GM19397 (cell line): Measurements from ENCODE around the gene EFL1.
A peak's percentile ranks its signal among the peaks of the same experiment; 100 is the strongest.
"Not testable (repeated sequence)": the region's sequence is repeated elsewhere in the genome, so short reads cannot be mapped to it uniquely, and the experiment has no call there.

Experiments used
- ATAC-seq: cut with Tn5 transposase; IDR thresholded peaks from one replicate; pipeline ENCODE4 v1.9.1; 2021; ENCODE audit warnings: mild to moderate bottlenecking, moderate library complexity; ENCODE audit not compliant: unreplicated experiment

The EFL1 gene

GRCh38 chr15:82262422-82263026 lies at the start of gene EFL1, which contains the start of gene SAXO2:
Gene EFL1 (minus strand): TSS chr15:82262734. CDS start chr15:82261778, 956 bp downstream.
Gene SAXO2 (plus strand): TSS chr15:82262818. CDS start chr15:82262880, 62 bp downstream.
- ATAC-seq = peak; percentile 97

DNA sequence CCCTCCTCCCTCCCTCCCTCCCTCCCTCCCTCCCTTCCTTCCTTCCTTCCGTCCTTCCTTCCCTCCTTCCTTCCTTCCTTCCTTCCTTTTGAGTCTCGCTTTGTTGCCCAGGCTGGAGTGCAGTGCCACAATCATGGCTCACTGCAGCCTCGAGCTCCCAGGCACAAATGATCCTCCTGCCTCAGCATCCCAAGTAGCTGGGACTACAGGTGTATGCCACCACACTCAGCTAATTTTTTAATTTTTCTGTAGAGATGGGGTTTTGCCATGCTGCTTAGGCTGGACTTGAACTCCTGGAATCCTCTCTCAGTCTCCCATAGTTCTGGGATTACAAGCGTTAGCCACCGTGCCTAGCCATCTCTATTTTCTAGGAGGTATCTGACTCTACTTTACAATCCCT lies 48.8 kb upstream of the EFL1 start:
- not testable (repeated sequence) for ATAC-seq

DNA sequence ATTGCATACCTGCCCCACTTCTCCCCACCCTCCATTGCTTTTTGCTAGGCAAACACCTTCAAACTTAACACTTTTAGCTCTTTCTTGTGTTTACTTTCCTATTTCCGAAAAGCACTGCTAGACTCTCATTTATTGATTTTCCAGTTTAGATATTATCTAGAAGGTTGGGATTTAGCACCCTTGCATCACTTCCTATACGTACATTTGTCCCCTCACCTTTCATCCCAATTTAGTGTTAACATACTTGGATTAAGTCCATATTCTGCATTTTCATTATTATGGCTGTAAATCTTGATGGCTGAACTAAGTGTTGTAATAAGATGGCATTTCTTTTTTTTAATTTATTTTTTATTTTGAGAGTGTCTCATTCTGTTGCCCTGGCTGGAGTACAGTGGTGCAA lies 47.3 kb upstream of the EFL1 start:
- no peak for ATAC-seq

DNA sequence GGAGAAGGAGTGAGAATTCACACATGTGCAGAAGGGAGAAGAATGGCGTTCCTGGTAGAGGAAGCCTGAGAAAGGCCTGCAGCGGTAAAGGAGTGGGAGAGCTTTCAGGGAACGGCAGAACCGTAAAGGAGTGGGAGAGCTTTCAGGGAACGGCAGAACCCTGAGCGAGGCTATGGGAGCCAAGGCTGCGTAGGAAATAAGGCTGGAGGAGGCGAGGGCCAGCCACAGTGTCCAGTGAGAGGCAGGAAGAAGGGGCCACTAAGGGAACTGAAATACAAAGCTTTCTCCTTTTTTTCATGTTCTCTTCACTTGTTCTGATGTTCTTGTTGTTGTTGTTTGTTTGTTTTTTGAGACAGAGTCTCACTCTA lies 45.2 kb upstream of the EFL1 start:
- ATAC-seq = no peak

DNA sequence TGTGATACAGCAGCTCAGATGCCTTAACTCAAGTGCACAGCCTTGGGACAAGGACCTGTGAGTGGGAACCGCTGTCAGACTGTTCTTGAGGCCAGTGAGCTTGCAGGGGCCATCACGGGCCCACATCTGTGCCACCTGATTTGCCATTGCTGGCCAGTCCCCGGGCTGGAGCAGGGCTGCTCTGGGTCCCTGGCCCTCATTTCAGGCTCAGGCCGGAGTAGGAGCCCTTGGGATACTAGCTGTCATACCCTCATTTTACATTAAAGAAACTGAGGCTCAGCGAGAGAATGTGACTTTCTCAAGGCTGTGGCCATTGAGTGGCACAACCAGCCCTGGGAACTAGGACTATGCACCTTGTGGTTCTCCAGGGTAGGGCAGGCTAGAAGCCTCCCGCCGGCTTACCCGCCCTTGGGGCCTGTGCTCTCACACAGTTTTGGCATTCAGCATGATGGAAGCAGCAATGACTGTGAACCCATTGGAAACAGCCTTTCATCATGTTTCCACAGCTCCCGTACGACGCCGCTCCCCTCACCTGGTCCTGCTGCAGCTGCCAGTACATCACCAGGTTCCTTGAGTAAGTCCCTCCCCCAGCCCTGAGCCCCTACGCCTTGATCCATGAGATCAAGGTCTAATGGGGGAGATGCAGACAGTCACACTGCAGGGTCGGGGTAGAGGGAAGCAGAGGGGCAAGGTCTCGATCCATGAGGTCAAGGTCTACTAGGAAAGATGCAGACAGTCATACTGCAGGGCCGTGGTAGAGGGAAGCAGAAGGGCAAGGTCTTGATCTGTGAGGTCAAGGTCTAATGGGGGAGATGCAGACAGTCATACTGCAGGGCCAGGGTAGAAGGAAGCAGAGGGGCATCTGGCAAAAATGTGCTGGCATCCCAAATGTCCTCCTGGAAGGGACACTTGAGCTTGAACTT lies 44.5 kb upstream of the EFL1 start:
- ATAC-seq = no peak

DNA sequence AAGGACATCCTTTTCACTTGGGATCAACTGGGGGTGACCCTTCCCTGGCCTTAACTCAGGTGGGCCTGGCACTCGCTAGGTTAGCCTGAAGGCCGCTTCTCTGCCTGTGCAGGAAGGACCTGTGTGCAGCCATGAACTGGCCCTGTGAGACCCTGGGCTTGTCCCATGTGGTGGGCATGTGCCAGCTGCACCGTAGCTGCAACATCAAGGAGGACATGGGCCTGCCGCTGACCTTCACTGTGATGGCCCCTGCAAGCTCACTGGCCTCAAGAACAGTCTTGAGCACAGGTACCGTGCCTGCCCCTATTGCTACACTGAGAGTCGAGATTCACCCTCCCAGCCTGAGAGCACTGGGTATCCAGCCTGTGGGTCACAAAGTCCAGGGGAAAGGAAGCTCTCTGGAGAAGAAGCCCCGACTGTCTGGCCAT lies 43.1 kb upstream of the EFL1 start:
- ATAC-seq = no peak

DNA sequence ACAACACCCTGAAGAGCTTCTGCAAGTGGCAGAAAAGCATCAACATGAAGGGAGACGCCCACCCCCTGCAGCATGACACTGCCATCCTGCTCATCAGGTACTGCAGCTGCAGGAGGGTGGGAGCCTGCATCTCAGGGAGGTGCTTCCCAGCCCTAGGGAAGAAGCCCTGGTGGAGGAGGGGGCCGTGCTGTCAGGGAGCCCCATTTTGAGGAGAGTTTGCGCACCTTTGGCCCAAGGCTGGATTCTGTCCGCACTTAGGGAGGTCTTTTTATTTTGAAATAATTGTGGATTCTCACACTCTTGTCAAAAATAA lies 42.2 kb upstream of the EFL1 start:
- ATAC-seq = no peak

GRCh38 chr15:82303956-82304777 lies 41.6 kb upstream of the EFL1 start:
- no peak for ATAC-seq

DNA sequence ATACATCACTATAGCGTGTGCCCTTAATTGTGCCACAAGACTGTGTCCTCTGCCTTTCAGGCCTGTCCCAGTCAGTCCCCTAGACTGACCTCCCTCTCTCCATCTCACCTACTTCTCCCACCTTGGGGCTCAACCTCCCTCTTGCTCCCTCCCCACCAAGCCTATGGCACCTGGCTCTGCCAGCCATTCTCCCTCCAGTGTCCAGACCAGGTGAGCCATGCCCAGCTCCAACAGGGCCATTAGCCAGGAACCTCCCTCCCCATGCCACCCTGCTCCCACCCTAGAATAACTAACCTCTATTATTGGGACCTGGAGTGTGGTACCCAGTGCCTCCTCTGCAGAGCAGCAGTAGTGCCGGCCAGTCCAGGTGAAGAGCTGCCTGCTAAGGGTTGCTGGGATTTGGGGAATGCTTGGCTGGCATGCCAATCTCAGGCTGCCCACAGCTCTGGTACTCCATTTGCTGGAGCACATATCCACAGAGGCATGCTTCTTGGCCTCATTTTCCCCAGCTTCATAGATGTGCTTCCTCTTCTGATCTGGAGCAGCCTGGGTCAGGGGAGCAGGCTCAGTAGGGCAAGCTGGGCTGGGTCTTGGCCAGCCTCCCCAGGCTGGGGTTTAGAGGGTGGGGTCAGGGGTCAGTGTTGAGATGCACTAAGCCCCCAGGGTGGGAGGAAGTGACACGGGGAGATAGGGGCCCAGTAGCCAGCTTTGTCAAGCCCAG lies 38.9 kb upstream of the EFL1 start:
- ATAC-seq = no peak

DNA sequence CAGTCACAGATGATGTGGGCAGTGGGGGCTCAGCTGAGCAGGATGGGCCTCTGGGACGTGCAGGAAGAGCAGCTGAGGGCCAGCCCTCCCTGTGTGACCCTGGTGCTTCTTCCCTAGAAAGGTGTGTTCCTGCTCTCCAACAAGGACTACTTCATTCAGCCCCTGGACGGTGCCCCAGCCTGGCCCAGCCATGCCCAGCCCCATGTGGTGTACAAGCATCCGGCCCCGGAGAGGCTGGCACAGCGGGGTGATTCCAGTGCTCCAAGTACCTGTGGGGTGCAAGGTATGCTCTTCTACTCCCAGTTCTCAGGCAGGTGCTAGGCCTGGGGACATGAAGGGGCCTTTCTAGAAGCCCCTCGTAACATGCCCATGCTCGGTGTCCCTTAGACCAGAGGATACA lies 38.3 kb upstream of the EFL1 start:
- ATAC-seq = no peak

- not testable (repeated sequence) for ATAC-seq
Measured at GRCh38 chr15:82300326-82300725, 37.8 kb upstream of the EFL1 start.

- not testable (repeated sequence) for ATAC-seq
Measured at GRCh38 chr15:82299511-82299914, 37.0 kb upstream of the EFL1 start.

GRCh38 chr15:82298520-82298919 lies 36.0 kb upstream of the EFL1 start:
- no peak for ATAC-seq

DNA sequence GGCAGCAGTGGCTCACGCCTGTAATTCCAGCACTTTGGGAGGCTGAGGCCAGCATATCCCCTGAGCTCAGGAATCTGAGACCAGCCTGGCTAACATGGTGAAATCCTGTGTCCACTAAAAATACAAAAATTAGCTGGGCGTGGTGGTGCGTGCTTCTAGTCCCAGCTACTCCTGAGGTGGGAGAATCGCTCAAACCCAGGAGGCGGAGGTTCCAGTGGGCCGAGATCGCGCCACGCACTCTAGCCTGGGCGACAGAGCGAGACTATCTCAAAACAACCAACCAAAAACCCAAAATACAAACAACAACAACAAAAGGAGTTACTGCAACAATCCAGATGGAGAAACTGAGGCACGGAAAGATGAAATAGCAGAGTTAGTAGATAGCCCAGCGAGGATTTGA lies 35.5 kb upstream of the EFL1 start:
- no peak for ATAC-seq

DNA sequence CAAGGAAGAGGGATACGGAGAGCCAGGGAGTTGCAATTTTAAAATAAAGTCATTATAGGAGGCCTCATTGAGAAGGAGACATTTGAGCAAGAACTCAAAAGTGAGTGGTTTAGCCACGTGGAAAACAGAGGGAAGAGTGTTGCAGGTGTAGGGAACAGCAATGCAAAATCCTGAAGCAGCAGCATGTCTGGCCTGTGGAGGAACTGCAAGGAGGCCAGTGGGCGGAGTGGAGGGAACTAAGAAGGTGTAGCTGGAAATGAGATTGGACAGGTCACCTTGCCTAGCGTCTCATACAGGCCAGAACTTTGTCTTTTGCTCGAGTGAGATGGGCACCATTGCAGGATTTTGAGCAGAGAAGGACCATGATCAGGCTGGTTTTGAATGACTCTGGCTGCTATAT lies 35.0 kb upstream of the EFL1 start:
- ATAC-seq = no peak

GRCh38 chr15:82294061-82294690 lies 31.6 kb upstream of the EFL1 start:
- ATAC-seq = no peak

DNA sequence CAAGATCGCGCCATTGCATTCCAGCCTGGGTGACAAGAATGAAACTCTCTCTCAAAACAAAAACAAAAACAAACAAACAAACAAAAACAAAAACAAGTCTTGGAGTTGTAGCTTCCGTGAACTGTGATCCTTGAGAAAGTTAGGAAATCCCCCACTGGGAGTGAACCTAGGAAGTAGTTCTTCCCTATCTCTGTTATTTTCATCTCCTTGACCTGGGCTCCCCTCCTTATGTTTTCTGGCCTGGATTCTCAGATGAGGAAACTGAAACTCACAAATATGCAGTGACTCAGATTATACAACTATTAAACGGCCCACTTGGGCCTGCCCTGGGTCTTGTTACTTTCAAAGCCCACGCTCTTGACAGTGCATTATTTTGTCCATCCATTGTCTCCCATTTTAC lies 29.7 kb upstream of the EFL1 start:
- ATAC-seq = no peak

GRCh38 chr15:82288202-82288601 lies 25.7 kb upstream of the EFL1 start:
- ATAC-seq = not testable (repeated sequence)

DNA sequence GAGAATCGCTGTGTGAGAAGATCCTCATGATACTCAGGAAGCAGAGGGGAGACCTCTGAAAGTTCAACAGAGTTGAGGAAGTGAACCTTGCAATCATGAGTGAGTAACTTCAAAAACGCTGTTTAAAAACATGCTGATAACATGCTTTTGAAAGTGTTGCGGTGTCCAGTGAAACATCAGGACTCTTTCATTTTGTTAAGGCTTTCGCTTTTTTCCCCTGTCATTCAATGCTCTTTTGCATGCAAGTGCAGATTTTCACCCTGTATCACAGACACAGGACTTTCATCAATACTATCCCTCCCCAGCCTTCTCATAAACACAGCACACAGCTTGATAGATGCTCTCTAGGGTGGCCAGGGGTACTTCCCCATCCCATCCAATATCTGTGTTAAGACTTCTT lies 23.9 kb upstream of the EFL1 start:
- ATAC-seq = peak; percentile 85

GRCh38 chr15:82284381-82284780 lies 21.8 kb upstream of the EFL1 start:
- ATAC-seq = not testable (repeated sequence)
